Activated T-cell treated with anti-CD3 and anti-CD28 coated beads for 1 hour (primary cell): ENCODE data around the gene RAD51B.

Source experiments
- DNase-seq: peaks from one replicate; pipeline ENCODE4 v3.0.0-alpha.2; 2020; ENCODE audit warnings: low read depth

The RAD51B gene

DNA sequence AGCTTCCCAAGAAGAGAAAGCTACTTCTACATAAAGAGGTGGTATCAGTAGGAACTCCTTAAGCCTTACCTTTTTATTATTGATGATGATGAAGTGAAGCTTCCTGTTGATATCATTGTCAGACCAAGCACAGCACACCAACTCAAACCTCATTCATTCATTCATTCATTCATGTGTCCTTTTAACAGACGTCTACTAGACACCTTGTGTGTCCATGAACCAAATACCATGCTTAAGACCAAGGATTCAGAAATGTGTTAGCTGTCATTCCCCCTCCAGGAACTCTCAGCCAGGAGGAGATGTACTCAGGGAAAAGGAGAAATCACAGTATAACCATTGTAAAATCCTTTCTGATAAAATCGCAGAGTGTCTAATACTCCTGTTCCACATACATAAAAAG, 778.5 kb downstream of the RAD51B start:
- no peak for DNase-seq

- no peak for DNase-seq
Measured at GRCh38 chr14:68598621-68599447, 779.3 kb downstream of the RAD51B start.

GRCh38 chr14:68599896-68600610, 780.5 kb downstream of the RAD51B start:
- DNase-seq = no peak

- DNase-seq = no peak
Measured at GRCh38 chr14:68602507-68602906, 782.9 kb downstream of the RAD51B start.

- DNase-seq = no peak
Measured at GRCh38 chr14:68603533-68604360, 784.2 kb downstream of the RAD51B start.

- DNase-seq = no peak
Measured at GRCh38 chr14:68604361-68604730, 784.8 kb downstream of the RAD51B start.

DNA sequence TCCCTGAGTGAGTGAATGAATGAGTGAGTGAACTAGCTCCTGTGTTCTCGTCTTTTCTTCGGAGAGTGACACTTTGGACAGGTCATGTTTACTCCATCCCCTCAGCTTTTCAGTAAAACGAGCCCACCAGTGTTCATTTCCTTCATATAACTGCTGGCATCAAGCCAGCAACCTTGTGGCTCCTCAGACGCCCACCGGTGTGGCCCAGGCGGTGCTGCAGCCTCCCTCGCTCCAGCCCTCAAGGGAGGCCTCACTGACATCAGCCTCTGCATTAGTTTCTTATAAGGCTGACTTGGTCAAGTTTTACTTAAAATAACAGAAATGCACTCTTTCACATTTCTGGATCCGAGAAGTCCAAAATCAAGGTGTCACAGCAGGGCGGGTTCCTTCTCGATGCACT, 785.2 kb downstream of the RAD51B start:
- no peak for DNase-seq

DNA sequence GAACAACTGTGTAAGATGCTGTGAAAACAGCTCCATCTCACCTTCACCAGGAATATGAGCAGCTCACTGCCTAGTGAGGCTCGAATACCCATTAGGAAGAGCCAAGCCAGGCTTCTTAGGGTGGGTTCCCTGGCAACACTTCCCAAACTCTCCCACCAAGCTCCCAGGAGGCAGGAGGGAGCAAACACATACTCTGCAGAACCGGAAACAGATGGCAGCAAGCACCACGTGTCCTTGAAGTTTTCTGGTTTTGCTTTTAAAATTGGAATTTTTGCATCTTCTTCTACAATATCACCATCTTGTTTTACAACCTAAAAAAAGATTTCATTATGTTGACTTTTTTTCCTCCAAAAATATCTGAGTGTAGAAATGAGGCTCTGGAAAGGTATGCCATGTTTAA, 786.6 kb downstream of the RAD51B start:
- no peak for DNase-seq

DNA sequence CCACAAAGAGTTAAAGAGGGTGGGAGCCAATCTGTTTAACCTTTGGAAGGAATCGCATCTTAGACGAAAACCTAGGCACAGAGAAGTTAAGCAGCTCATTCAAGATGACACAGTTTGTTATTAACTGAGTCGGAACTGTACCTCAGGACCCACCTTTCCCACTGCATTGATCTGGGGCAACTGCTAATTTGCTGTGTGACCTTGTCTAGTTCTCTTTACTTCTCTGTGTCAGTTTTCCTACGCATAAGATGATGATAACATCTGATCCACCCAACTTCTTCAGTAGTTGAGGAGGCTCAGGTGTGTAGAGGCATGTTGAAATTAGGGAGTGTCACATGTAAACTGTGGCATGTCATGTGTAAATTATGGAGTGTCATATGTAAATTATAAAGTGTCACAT, 787.1 kb downstream of the RAD51B start:
- no peak for DNase-seq

- no peak for DNase-seq
Measured at GRCh38 chr14:68607081-68607866, 787.7 kb downstream of the RAD51B start.

GRCh38 chr14:68607867-68608573, 788.4 kb downstream of the RAD51B start:
- no peak for DNase-seq

DNA sequence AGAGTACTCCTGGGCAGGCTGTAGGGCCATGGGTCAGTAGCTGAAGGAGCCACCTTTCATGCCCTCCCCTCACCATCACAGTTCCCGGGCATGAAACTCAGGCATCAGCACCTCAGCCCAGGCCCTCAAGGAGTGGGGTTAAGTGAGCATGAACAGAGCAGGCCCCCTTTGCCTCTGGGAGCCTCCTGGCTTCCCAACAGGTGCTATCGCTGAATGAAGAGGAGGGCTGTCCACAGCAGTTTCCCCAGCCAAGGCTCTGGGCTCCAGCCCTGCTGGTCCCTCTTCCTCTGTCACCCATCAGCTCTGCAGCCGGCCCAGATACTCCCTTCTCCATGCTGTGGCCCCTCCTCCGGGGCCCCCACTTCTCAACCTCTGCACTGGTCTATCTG, 789.0 kb downstream of the RAD51B start:
- DNase-seq = no peak

DNA sequence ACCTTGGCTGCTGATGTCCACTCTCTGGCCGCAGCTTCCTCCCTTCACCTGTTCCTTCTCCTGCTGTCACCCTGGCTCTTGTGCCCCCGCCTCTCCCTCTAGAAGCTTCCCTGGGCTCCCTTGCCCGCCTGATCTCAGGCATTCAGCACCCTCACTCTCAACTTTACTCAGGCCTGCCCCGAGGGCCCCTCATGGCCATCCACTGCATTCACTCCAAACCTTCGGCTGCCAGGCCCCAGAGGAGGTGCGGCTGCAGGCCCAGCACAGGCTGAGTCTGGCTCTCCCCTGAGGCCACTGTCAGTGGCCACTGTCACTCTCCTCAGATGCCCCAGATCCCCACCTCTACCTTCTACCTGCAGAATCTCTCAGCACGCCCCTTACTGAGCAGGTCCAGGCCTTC, 789.4 kb downstream of the RAD51B start:
- DNase-seq = no peak

DNA sequence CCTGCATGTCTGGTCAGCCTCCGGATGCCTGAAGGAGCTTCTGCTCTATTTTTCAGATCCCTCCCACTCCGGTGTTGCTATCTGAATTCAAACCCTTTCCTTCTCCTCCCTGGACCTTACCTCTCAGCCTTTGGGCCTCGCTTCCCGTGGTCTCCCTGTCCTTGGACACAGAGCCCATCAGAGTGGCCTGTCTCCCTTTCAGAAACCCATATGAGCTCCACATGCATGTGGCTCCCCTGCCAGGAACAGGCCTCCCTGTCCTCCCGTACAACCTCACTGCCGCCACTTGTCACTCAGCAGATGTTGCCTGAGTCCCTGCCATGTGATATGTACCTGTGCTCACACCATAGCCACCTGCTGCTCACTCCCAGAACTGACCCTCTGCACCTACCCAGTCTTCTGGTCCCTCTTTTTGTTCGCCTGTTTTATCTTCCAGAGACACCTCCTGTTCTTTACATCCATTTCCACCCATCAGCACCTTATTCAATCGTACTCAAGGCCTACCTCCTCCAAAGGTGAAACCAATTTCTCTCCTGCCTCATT, 790.7 kb downstream of the RAD51B start:
- no peak for DNase-seq

DNA sequence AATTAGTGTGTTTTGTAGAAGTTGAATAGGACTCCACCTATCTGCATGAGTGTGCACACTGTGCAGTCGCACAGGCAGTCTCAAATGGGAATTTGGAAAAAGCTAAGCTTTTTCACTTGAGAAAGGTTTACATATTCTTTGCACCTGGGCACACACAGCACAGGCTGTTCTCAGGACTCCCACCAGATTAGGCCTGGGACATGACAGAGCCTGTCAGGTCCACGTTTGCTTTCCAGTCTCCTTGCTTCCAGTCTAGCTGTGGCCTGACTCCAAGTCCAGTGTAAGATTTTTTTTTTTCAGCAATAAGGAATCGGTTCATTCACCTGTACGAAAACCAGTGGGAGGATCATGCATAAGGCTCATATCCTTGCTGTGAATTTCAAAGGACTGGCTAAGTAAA, 792.0 kb downstream of the RAD51B start:
- no peak for DNase-seq

GRCh38 chr14:68612049-68612448, 792.5 kb downstream of the RAD51B start:
- DNase-seq = no peak

DNA sequence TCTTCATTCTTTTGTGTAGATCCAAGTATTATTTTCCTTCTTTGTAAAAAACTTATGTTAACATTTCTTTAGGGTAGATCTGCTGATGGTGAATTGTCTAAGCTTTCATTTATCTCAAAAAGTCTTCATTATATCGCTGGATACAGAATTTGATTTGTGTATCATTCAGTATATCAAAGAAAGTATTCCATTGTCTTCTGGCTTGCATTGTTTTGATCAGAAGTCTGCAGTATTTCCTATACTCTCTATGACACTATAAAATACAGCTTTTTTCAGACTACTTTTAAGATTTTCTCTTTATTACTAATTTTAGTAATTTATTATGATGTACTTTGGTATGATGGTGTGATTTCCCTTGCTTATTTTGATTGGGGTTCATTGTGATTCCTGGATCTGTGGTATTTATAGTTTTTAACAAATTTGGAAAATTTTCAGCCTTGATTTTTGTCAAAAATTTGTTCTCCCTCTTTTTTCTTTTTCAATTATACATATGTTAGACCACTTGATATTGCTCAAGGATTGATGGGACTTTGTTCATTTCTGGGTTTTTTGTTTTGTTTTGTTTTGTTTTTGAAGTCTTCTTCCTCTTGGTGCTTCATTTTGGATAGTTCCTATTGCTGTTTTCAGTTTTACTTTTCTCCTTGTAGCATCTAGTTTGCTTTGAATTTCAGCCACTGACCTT, 796.8 kb downstream of the RAD51B start:
- DNase-seq = no peak

GRCh38 chr14:68619790-68620574, 800.4 kb downstream of the RAD51B start:
- DNase-seq = no peak
